ENCODE data around the gene PROM2. TPM values are rescaled to one million over a fixed set of nuclear protein-coding genes. Genes with fewer than 3 reads are reported as not detected.

The PROM2 gene
- total RNA-seq, 1 donor from 2014 or later = 22.1 TPM

DNA sequence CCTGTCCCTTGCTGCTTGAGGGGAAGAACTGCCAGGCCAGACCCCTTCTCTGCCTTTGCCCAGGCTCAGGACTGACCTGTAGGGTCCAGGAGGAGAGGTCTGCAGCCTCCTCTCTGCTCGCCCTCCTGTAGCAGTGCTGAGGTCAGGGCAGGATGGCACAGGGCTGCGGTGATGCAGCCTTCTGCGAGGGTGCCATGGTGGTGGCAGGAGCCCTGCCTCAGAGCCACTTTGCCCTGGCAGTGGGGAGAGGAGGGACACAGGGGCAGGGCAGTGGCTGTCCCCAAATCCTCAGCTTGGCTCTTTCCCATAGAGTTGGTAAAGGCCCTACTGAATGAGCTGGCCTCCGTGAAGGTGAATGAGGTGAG is 884 bp downstream of the PROM2 start:
- peak overlapping the region; percentile 51 for H3K4me3 Mint-ChIP-seq
- H3K9me3 Mint-ChIP-seq = no peaks in the 10 kb centered on the region
- no peaks in the 10 kb centered on the region for H3K36me3 Mint-ChIP-seq
- DNase-seq (ENCODE audit: low spot score in 2 of 2, unreplicated experiment in 2 of 2) = peak; percentile 6 to 36
- no peaks in the 10 kb centered on the region for H3K27me3 Mint-ChIP-seq (ENCODE audit: low read depth)
- peaks cover 13% of the 10 kb centered on the region for H3K4me1 Mint-ChIP-seq
- TF ChIP-seq, protein P1, sequence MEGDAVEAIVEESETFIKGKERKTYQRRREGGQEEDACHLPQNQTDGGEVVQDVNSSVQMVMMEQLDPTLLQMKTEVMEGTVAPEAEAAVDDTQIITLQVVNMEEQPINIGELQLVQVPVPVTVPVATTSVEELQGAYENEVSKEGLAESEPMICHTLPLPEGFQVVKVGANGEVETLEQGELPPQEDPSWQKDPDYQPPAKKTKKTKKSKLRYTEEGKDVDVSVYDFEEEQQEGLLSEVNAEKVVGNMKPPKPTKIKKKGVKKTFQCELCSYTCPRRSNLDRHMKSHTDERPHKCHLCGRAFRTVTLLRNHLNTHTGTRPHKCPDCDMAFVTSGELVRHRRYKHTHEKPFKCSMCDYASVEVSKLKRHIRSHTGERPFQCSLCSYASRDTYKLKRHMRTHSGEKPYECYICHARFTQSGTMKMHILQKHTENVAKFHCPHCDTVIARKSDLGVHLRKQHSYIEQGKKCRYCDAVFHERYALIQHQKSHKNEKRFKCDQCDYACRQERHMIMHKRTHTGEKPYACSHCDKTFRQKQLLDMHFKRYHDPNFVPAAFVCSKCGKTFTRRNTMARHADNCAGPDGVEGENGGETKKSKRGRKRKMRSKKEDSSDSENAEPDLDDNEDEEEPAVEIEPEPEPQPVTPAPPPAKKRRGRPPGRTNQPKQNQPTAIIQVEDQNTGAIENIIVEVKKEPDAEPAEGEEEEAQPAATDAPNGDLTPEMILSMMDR (IDR thresholded peaks at IDR 0.05; ENCODE audit: unreplicated experiment) = no peak
- peak overlapping the region; percentile 50 for H3K27ac Mint-ChIP-seq

GRCh38 chr2:95275601-95276243 is 1.5 kb downstream of the PROM2 start:
- TF ChIP-seq, protein P1 (IDR thresholded peaks at IDR 0.05; ENCODE audit: unreplicated experiment) = no peak
- H3K36me3 Mint-ChIP-seq = no peaks in the 10 kb centered on the region
- H3K4me1 Mint-ChIP-seq = peaks cover 13% of the 10 kb centered on the region
- no peak overlapping the region for H3K27ac Mint-ChIP-seq
- no peaks in the 10 kb centered on the region for H3K27me3 Mint-ChIP-seq (ENCODE audit: low read depth)
- peak; percentile 18 to 35 for DNase-seq (ENCODE audit: low spot score in 2 of 2, unreplicated experiment in 2 of 2)
- no peaks in the 10 kb centered on the region for H3K9me3 Mint-ChIP-seq
- H3K4me3 Mint-ChIP-seq = no peak overlapping the region

DNA sequence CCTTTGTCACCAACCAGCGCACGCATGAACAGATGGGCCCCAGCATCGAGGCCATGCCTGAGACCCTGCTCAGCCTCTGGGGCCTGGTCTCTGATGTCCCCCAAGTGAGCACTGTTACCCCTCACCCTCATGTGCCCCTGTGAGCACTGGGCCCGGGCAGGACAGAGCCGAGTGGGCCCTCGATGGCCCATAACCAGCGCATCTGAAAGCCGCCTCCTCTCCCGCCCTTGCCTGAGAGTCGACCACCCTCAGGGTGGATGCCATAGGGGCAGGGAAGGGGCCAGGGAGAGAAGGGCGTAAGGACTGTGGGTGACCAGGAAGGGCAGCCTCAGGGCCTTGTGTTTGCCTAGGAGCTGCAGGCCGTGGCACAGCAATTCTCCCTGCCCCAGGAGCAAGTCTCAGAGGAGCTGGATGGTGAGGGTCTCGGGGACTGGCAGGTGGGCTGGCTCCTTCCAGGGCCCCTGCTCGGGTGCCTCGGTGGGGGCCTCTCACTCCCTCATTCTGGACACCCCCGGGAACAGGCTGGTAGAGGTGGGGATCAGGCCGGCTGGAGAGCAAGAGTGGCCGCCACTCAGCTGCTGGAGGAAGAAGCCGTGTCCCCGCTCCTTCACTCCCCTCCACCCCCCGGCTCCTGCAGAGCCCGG is 2.1 kb downstream of the PROM2 start:
- H3K4me1 Mint-ChIP-seq = peaks cover 13% of the 10 kb centered on the region
- H3K36me3 Mint-ChIP-seq = no peaks in the 10 kb centered on the region
- H3K27ac Mint-ChIP-seq = no peak overlapping the region
- no peaks in the 10 kb centered on the region for H3K9me3 Mint-ChIP-seq
- TF ChIP-seq, protein P1 (IDR thresholded peaks at IDR 0.05; ENCODE audit: unreplicated experiment) = no peak
- H3K4me3 Mint-ChIP-seq = no peak overlapping the region
- no peaks in the 10 kb centered on the region for H3K27me3 Mint-ChIP-seq (ENCODE audit: low read depth)
- DNase-seq (ENCODE audit: low spot score in 2 of 2, unreplicated experiment in 2 of 2) = no peak

GRCh38 chr2:95276888-95277245 is 2.6 kb downstream of the PROM2 start:
- H3K9me3 Mint-ChIP-seq = no peaks in the 10 kb centered on the region
- no peak for DNase-seq (ENCODE audit: low spot score in 2 of 2, unreplicated experiment in 2 of 2)
- H3K4me3 Mint-ChIP-seq = no peak overlapping the region
- no peak overlapping the region for H3K27ac Mint-ChIP-seq
- H3K27me3 Mint-ChIP-seq (ENCODE audit: low read depth) = no peaks in the 10 kb centered on the region
- H3K36me3 Mint-ChIP-seq = no peaks in the 10 kb centered on the region
- peaks cover 13% of the 10 kb centered on the region for H3K4me1 Mint-ChIP-seq
- TF ChIP-seq, protein P1 (IDR thresholded peaks at IDR 0.05; ENCODE audit: unreplicated experiment) = no peak

DNA sequence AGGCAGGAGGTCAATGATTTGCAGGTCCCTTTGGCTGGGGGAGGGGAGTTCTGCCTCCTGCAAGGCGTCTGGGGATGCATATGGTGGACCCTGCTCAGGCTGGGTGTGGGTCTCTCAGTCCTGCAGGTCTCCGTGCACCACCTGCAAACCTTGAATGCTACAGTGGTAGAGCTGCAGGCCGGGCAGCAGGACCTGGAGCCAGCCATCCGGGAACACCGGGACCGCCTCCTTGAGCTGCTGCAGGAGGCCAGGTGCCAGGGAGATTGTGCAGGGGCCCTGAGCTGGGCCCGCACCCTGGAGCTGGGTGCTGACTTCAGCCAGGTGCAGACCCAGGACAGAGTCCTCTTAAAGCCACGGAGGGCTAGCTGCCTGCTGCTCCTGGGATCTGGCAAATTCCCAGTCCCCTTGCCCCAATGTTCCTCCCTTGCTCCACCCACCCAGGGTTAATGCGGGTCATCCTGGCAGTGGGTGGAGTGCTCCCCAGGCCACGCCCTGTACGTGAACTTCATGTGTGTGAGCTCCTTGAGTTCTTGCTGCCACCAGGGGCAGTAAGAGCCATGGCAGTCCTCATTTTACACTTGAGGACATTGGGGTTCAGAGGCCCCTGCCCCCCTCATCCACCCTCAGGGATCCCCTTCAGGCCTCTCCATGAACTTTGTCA is 3.1 kb downstream of the PROM2 start:
- DNase-seq (ENCODE audit: low spot score in 2 of 2, unreplicated experiment in 2 of 2) = no peak
- Mint-ChIP-seq H3K27ac (no peak overlapping the region), H3K9me3 (no peaks in the 10 kb centered on the region), H3K27me3 (ENCODE audit: low read depth) (no peaks in the 10 kb centered on the region), H3K4me3 (no peak overlapping the region), H3K36me3 (no peaks in the 10 kb centered on the region), H3K4me1 (peaks cover 13% of the 10 kb centered on the region)
- TF ChIP-seq, protein P1 (IDR thresholded peaks at IDR 0.05; ENCODE audit: unreplicated experiment) = no peak
